PC-3 (cell line): ENCODE results near the gene STARD7. TPM values are rescaled to one million over a fixed set of nuclear protein-coding genes. Genes with fewer than 3 reads are reported as not detected.
"Not testable (repeated sequence)": the region's sequence is repeated elsewhere in the genome, so short reads cannot be mapped to it uniquely, and the experiment has no call there.

Source experiments
- ATAC-seq: fragments of 200-7000 bp; cut with Tn5 transposase; 2 replicates; pipeline ENCODE4 v1.9.1; 2020; ENCODE audit warnings: mild to moderate bottlenecking, moderate library complexity
- Bru-seq: library from RNA; stranded (reverse); fragments of 400-500 nt; gene quantifications from one replicate; lab custom pipeline; 2021; lab: Mats Ljungman, UMichigan
- BruChase-seq, 2 experiments: library from RNA; stranded (reverse); fragments of 400-500 nt; gene quantifications; one replicate each; lab custom pipeline; 2021; lab: Mats Ljungman, UMichigan
- BruUV-seq: library from RNA; stranded (reverse); fragments of 400-500 nt; replicated peaks from 2 replicates; lab custom pipeline; 2021; lab: Mats Ljungman, UMichigan
- CTCF ChIA-PET: fragments of 300-600 bp; sonication (Branson Sonifier 250); formaldehyde crosslinking; loops from one replicate; lab custom pipeline; 2022; ENCODE audit warnings: antibody characterized with exemption; lab: Charles Lee
- POLR2A ChIA-PET: fragments of 300-600 bp; sonication (Branson Sonifier 250); formaldehyde crosslinking; loops from one replicate; lab custom pipeline; 2022; ENCODE audit warnings: antibody characterized with exemption; ENCODE audit not compliant: unreplicated experiment; lab: Charles Lee
- DNase-seq: peaks from one replicate; pipeline ENCODE4 v3.0.0-alpha.2; 2015
- H2AFZ ChIP-seq: fragments of 300-600 bp; sonication (generic); 2 replicates; pipeline ENCODE4 v1.6.0; 2016; ENCODE audit warnings: antibody characterized with exemption, low read length
- H3F3A ChIP-seq: fragments of 300-600 bp; sonication (generic); one replicate; pipeline ENCODE4 v1.6.0; 2017; ENCODE audit warnings: antibody characterized with exemption, low read length, control low read depth, mild to moderate bottlenecking; ENCODE audit not compliant: unreplicated experiment
- H3K27ac ChIP-seq: fragments of 300-600 bp; sonication (generic); 2 replicates; pipeline ENCODE4 v1.5.1; 2016; ENCODE audit warnings: mild to moderate bottlenecking, low read length
- H3K27me3 ChIP-seq: fragments of 300-600 bp; sonication (generic); 2 replicates; pipeline ENCODE4 v1.6.1; 2016; ENCODE audit warnings: low read length, mixed read lengths
- H3K36me3 ChIP-seq: fragments of 300-600 bp; sonication (generic); 2 replicates; pipeline ENCODE4 v1.6.1; 2016; ENCODE audit warnings: low read depth, mixed run types, low read length, mixed read lengths
- H3K4me1 ChIP-seq: fragments of 300-600 bp; sonication (generic); 2 replicates; pipeline ENCODE4 v1.5.1; 2016; ENCODE audit warnings: low read length; ENCODE audit not compliant: insufficient read depth
- H3K4me2 ChIP-seq: fragments of 300-600 bp; sonication (generic); 2 replicates; pipeline ENCODE4 v1.6.0; 2016; ENCODE audit warnings: low read length
- H3K4me3 ChIP-seq: fragments of 300-600 bp; sonication (generic); 2 replicates; pipeline ENCODE4 v1.5.1; 2016; ENCODE audit warnings: mild to moderate bottlenecking, low read length, mixed read lengths
- H3K79me2 ChIP-seq: fragments of 300-600 bp; sonication (generic); 2 replicates; pipeline ENCODE4 v1.6.1; 2017; ENCODE audit warnings: low read length, mixed read lengths
- H3K9ac ChIP-seq: fragments of 300-600 bp; sonication (generic); 2 replicates; pipeline ENCODE4 v1.6.0; 2016; ENCODE audit warnings: mild to moderate bottlenecking, low read length
- H3K9me2 ChIP-seq: fragments of 300-600 bp; sonication (generic); replicated peaks from 2 replicates; pipeline ENCODE4 v1.6.1; 2016; ENCODE audit warnings: mixed run types, low read length, mixed read lengths
- H3K9me3 ChIP-seq: fragments of 300-600 bp; sonication (generic); 2 replicates; pipeline ENCODE4 v1.6.1; 2016; ENCODE audit warnings: low read length, mixed read lengths
- H4K20me1 ChIP-seq: fragments of 300-600 bp; sonication (generic); 2 replicates; pipeline ENCODE4 v1.6.1; 2016; ENCODE audit warnings: low read length, mixed read lengths
- EZH2 ChIP-seq: fragments of 300-600 bp; sonication (generic); IDR thresholded peaks from one replicate; pipeline ENCODE4 v1.6.1; 2017; ENCODE audit warnings: antibody characterized with exemption, mild to moderate bottlenecking, low read length; ENCODE audit not compliant: unreplicated experiment
- EZH2phosphoT487 ChIP-seq: fragments of 300-600 bp; sonication (generic); IDR thresholded peaks from 2 replicates; pipeline ENCODE4 v1.6.1; 2018; ENCODE audit warnings: mild to moderate bottlenecking, antibody characterized with exemption, low read length, borderline replicate concordance
- intact Hi-C: fragments of 100-400 bp; cut with micrococcal nuclease; formaldehyde crosslinking; loops from 2 replicates; pipeline ENCODE4 v1.9.0; 2023
- long read RNA-seq: library from polyadenylated mRNA; unstranded; transcript quantifications from one replicate; pipeline ENCODE4 v2.0.0, GENCODE V29; 2021; ENCODE audit not compliant: unreplicated experiment
- total RNA-seq: library from RNA; depleted of rRNA; stranded (reverse); fragments of >200 nt; gene quantifications from 2 replicates; pipeline ENCODE4 v1.2.3, GENCODE V29; 2014; rRNA removed
- TF ChIP-seq, protein P1 (sequence below): fragments of 300-600 bp; sonication (generic); conservative IDR thresholded peaks from 2 replicates; pipeline ENCODE4 v1.5.1; 2017; ENCODE audit warnings: antibody characterized with exemption, low read depth, mild to moderate bottlenecking, low read length

Gene STARD7, protein sequence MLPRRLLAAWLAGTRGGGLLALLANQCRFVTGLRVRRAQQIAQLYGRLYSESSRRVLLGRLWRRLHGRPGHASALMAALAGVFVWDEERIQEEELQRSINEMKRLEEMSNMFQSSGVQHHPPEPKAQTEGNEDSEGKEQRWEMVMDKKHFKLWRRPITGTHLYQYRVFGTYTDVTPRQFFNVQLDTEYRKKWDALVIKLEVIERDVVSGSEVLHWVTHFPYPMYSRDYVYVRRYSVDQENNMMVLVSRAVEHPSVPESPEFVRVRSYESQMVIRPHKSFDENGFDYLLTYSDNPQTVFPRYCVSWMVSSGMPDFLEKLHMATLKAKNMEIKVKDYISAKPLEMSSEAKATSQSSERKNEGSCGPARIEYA
- 164 and 169 TPM in 2 replicates for total RNA-seq
- Bru-seq, nascent RNA: percentile 93 among the genes with signal in this experiment
- BruChase-seq, experiment 1, labeled RNA remaining after a 6-hour chase: percentile 98 among the genes with signal in this experiment
- percentile 97 among the genes with signal in this experiment for BruChase-seq, experiment 2, labeled RNA remaining after a 2-hour chase
- long read RNA-seq, transcript STARD7-201 (8 exons, 3,368 nt): major isoform, 535 of 631 reads
- long read RNA-seq, partial matches to known transcripts: 14 of 631 reads
- long read RNA-seq, other reads (novel, unspliced or antisense): 82 of 631 reads

DNA sequence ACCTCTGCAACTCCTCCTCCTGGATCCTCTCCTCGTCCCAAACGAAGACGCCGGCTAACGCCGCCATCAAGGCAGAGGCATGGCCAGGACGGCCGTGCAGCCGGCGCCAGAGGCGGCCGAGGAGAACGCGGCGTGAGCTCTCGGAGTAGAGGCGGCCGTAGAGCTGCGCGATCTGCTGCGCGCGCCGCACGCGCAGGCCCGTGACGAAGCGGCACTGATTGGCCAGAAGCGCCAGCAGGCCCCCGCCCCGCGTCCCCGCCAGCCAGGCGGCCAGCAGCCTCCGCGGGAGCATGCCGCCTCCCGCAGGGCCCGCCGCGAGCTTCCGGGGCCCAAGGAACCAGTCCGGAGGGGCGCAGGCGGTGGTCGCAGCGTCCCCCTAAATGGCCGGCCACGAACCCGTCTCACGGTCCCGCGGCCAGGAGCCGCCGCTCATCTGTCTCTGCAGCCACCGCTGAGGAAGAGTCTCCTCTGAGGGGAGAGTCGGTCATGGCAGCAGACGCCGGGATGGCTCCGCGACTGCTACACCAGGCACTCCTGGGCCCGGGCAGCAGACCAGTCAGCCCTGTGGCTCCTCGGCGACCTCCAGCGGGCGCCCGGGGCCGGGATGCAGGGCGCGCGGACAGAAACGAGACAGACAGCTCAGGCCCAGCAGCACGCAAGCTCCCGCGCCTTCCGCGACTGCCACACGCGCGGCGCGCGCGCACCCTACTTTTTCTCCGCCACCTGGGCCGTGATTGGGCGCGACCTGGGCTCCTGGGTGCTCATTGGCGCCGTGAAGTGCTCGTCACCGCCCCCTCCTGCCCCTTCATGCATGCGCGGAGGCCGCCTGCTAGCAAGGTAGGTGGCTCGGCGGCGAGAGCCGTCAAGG lies at the start of gene STARD7:
Gene STARD7 (minus strand): TSS at position 685 of the 868 bp plus-strand sequence. CDS start 393 bp downstream, at position 292.
- CTCF ChIA-PET: interaction anchor here (0.6 to 1.4 kb wide), 3 partner anchors 25 to 69 kb away, joined by 3 to 6 read pairs (median 3); no protein-coding TSS in a partner anchor
- H3K4me2 ChIP-seq: peak within 1 kb of the TSS; percentile 90
- TF ChIP-seq EZH2: no peak
- TF ChIP-seq EZH2phosphoT487: peak; percentile 96
- TF ChIP-seq, protein P1, sequence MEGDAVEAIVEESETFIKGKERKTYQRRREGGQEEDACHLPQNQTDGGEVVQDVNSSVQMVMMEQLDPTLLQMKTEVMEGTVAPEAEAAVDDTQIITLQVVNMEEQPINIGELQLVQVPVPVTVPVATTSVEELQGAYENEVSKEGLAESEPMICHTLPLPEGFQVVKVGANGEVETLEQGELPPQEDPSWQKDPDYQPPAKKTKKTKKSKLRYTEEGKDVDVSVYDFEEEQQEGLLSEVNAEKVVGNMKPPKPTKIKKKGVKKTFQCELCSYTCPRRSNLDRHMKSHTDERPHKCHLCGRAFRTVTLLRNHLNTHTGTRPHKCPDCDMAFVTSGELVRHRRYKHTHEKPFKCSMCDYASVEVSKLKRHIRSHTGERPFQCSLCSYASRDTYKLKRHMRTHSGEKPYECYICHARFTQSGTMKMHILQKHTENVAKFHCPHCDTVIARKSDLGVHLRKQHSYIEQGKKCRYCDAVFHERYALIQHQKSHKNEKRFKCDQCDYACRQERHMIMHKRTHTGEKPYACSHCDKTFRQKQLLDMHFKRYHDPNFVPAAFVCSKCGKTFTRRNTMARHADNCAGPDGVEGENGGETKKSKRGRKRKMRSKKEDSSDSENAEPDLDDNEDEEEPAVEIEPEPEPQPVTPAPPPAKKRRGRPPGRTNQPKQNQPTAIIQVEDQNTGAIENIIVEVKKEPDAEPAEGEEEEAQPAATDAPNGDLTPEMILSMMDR: no peak
- peak within 1 kb of the TSS; percentile 85 for H2AFZ ChIP-seq
- no peaks in the 10 kb centered on the region for H3F3A ChIP-seq
- peak; percentile 98 for DNase-seq
- BruUV-seq: no TSS peak
- H3K4me1 ChIP-seq: peaks cover 25% of the 10 kb centered on the region
- no peaks in the 10 kb centered on the region for H3K9me2 ChIP-seq
- no peaks in the 10 kb centered on the region for H3K9me3 ChIP-seq
- no peaks in the 10 kb centered on the region for H3K27me3 ChIP-seq
- ATAC-seq: peak; percentile 92
- H3K4me3 ChIP-seq: peak within 1 kb of the TSS; percentile 75
- peaks cover 67% of the 10 kb centered on the region for H3K79me2 ChIP-seq
- peak within 1 kb of the TSS; percentile 88 for H3K9ac ChIP-seq
- peaks cover 2% of the 10 kb centered on the region; the same call in 1 of the 2 replicates for H3K36me3 ChIP-seq
- intact Hi-C loops: loop anchor here (2.0 kb wide), 1 partner anchor 52 kb away; no protein-coding TSS in a partner anchor
- POLR2A ChIA-PET: interaction anchor here (0.6 kb wide), 1 partner anchor 232 kb away, joined by 5 read pairs; no protein-coding TSS in a partner anchor
- H3K27ac ChIP-seq: peak within 1 kb of the TSS; percentile 64
- peaks cover 43% of the 10 kb centered on the region for H4K20me1 ChIP-seq

DNA sequence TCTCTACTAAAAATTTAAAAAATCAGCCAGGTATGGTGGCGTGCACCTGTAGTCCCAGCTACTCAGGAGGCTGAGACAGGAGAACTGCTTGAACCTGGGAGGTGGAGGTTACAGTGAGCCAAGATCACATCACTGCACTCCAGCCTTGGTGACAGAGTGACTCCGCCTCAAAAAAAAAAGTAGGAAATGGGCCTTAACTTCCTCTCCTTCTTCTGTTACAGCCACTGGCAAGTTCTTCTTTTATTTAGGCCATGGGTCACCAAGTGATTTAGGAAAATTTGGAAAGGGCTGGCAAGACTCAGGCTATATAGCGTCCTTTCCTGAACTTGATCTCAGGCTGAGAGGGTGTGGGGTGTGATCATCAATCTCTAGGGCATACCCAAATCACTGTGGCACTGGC lies 49.1 kb upstream of the STARD7 start:
- Histone ChIP-seq H4K20me1 (peaks cover 23% of the 10 kb centered on the region), H3K4me1 (peaks cover 34% of the 10 kb centered on the region), H3K79me2 (peaks cover 45% of the 10 kb centered on the region)
- H3K4me2 ChIP-seq, H3K4me3 ChIP-seq, BruUV-seq, intact Hi-C loops, H3K9me2 ChIP-seq, H3K27ac ChIP-seq, H3K36me3 ChIP-seq, ATAC-seq, H3F3A ChIP-seq, POLR2A ChIA-PET, H3K9me3 ChIP-seq, CTCF ChIA-PET, H3K27me3 ChIP-seq, H3K9ac ChIP-seq, DNase-seq, H2AFZ ChIP-seq: not testable (repeated sequence)
